ENCODE results near the gene PRKCG. TPM values are rescaled to one million over a fixed set of nuclear protein-coding genes. Genes with fewer than 3 reads are reported as not detected.
"Not testable (repeated sequence)": the region's sequence is repeated elsewhere in the genome, so short reads cannot be mapped to it uniquely, and the experiment has no call there.

The PRKCG gene
- total RNA-seq, 2 experiments from 2014 or later, result not detected

DNA sequence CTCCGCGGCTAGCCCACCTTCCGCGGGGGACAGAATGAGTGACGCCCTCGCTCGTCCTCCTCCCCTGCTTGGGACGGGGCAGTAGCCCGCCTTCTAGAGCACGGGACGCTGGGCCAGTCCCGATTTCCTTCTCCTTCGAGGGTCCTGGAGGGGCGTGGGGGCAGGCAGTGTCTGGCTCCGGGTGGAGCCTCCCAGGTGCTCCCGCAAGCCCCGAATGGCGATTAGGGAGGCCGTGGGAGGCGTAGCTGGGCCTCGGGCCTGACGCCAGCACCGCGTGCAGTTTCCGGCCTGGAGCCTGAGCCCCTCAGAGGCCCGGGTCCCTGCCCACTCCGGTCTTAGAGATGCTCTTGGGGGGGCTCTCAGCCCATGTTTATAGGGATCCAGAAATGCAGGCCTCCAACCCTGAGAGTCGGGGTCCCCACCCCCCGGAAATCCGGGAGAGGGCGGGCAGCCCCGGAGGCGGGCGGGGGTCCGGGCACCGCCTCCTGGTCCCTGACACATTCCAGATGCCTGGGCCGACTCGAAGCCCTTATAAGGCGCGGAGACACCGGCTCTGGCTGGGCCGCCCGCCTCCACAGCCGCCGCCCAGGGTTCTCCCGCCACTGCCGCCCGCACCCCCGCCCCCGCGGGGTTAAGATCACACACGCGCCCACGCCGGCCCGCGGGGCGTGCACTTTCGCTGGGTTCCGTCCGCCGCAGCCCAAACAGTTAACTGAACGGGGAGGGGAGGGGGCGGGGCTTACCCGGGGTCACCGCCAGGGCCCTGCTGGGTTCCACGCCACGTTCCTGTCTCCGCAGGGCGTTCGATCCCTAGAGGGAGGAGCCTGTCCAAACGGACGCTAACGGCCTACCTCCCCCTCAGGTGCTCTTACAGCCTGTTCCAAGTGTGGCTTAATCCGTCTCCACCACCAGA lies 12.8 kb upstream of the PRKCG start:
- Histone ChIP-seq H2AFZ (ENCODE audit: low read length) (peak overlapping the region; percentile 60), H3K36me3 (ENCODE audit: insufficient read depth, low read length) (no peaks in the 10 kb centered on the region), H3K4me3 (ENCODE audit: low read depth, low read length, poor library complexity, severe bottlenecking) (peak overlapping the region; percentile 66), H3K9me3 (ENCODE audit: low read length) (no peaks in the 10 kb centered on the region), H4K20me1 (ENCODE audit: insufficient read depth, low read length) (no peaks in the 10 kb centered on the region), H3K4me2 (ENCODE audit: low read length) (peak overlapping the region; percentile 67), H3K79me2 (ENCODE audit: insufficient read depth, low read depth, low read length) (no peaks in the 10 kb centered on the region), H3K4me1 (ENCODE audit: insufficient read depth, low read length, poor library complexity, severe bottlenecking) (peaks cover 22% of the 10 kb centered on the region), H3K27ac (ENCODE audit: low read depth, low read length, poor library complexity, severe bottlenecking) (no peak overlapping the region), H3K9me2 (ENCODE audit: insufficient read depth, low read length) (no peaks in the 10 kb centered on the region)
- no TSS peak for BruUV-seq (replicated peaks)
- ChIA-PET CTCF (ENCODE audit: unreplicated experiment) (no interaction called here), POLR2A (no interaction called here)
- no peak for TF ChIP-seq EZH2phosphoT487 (IDR thresholded peaks at IDR 0.05; ENCODE audit: borderline replicate concordance, low read depth, low read length)
- TF ChIP-seq, protein P1, sequence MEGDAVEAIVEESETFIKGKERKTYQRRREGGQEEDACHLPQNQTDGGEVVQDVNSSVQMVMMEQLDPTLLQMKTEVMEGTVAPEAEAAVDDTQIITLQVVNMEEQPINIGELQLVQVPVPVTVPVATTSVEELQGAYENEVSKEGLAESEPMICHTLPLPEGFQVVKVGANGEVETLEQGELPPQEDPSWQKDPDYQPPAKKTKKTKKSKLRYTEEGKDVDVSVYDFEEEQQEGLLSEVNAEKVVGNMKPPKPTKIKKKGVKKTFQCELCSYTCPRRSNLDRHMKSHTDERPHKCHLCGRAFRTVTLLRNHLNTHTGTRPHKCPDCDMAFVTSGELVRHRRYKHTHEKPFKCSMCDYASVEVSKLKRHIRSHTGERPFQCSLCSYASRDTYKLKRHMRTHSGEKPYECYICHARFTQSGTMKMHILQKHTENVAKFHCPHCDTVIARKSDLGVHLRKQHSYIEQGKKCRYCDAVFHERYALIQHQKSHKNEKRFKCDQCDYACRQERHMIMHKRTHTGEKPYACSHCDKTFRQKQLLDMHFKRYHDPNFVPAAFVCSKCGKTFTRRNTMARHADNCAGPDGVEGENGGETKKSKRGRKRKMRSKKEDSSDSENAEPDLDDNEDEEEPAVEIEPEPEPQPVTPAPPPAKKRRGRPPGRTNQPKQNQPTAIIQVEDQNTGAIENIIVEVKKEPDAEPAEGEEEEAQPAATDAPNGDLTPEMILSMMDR (conservative IDR thresholded peaks at IDR 0.05; ENCODE audit: low read length), result no peak
- intact Hi-C loops (cut with micrococcal nuclease; ENCODE audit: unreplicated experiment), result no loop called here
- peak; percentile 46 for DNase-seq (ENCODE audit: low spot score)

GRCh38 chr19:53869805-53870484 lies 12.1 kb upstream of the PRKCG start:
- H4K20me1 ChIP-seq (ENCODE audit: insufficient read depth, low read length); DNase-seq (ENCODE audit: low spot score); H3K79me2 ChIP-seq (ENCODE audit: insufficient read depth, low read depth, low read length); H3K27ac ChIP-seq (ENCODE audit: low read depth, low read length, poor library complexity, severe bottlenecking); H3K9me3 ChIP-seq (ENCODE audit: low read length); CTCF ChIA-PET (ENCODE audit: unreplicated experiment); H3K36me3 ChIP-seq (ENCODE audit: insufficient read depth, low read length); intact Hi-C loops (cut with micrococcal nuclease; ENCODE audit: unreplicated experiment); BruUV-seq (replicated peaks); H3K9me2 ChIP-seq (ENCODE audit: insufficient read depth, low read length); POLR2A ChIA-PET: not testable (repeated sequence)
- peak overlapping the region; percentile 60 for H2AFZ ChIP-seq (ENCODE audit: low read length)
- H3K4me1 ChIP-seq (ENCODE audit: insufficient read depth, low read length, poor library complexity, severe bottlenecking), result peaks cover 26% of the 10 kb centered on the region
- peak overlapping the region; percentile 66 for H3K4me3 ChIP-seq (ENCODE audit: low read depth, low read length, poor library complexity, severe bottlenecking)
- H3K4me2 ChIP-seq (ENCODE audit: low read length), result peak overlapping the region; percentile 67

DNA sequence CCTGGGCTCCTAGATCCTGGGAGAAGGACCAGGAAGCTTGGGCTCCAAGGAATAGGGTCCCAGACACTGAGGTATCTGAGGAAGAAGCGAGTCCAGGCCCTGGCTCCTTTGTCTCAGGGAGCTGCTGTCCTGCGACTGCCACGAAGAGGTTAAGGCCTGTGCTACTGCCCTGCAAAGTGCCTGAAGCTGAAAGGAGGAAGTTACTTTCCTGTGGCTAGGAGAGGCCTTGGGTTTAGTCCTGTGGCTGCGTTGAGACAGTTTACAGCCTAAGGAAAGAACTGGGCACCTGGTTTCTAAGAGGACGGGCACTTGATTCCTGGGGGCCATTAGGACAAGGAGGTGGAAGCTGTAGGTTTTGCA lies 11.5 kb upstream of the PRKCG start:
- Histone ChIP-seq H3K27ac (ENCODE audit: low read depth, low read length, poor library complexity, severe bottlenecking) (no peak overlapping the region), H3K79me2 (ENCODE audit: insufficient read depth, low read depth, low read length) (no peaks in the 10 kb centered on the region), H4K20me1 (ENCODE audit: insufficient read depth, low read length) (no peaks in the 10 kb centered on the region), H3K4me2 (ENCODE audit: low read length) (no peak overlapping the region), H3K9me2 (ENCODE audit: insufficient read depth, low read length) (no peaks in the 10 kb centered on the region), H3K4me1 (ENCODE audit: insufficient read depth, low read length, poor library complexity, severe bottlenecking) (peaks cover 26% of the 10 kb centered on the region), H3K4me3 (ENCODE audit: low read depth, low read length, poor library complexity, severe bottlenecking) (no peak overlapping the region), H3K36me3 (ENCODE audit: insufficient read depth, low read length) (no peaks in the 10 kb centered on the region), H2AFZ (ENCODE audit: low read length) (no peak overlapping the region), H3K9me3 (ENCODE audit: low read length) (no peaks in the 10 kb centered on the region)
- POLR2A ChIA-PET, result no interaction called here
- intact Hi-C loops (cut with micrococcal nuclease; ENCODE audit: unreplicated experiment), result no loop called here
- CTCF ChIA-PET (ENCODE audit: unreplicated experiment), result no interaction called here
- DNase-seq (ENCODE audit: low spot score), result peak; percentile 22
- no TSS peak for BruUV-seq (replicated peaks)
- TF ChIP-seq EZH2phosphoT487 (IDR thresholded peaks at IDR 0.05; ENCODE audit: borderline replicate concordance, low read depth, low read length), result no peak
- TF ChIP-seq, protein P1 (conservative IDR thresholded peaks at IDR 0.05; ENCODE audit: low read length), result no peak
